Adipose tissue (tissue), 3 donors: ENCODE measurements around the gene WWOX. TPM values are rescaled to one million over a fixed set of nuclear protein-coding genes. Genes with fewer than 3 reads are reported as not detected.

ENCODE experiments used
- H3K27ac ChIP-seq: one replicate; pipeline ENCODE4 v1.5.1; 2013; ENCODE audit warnings: low read depth, low read length
- WGBS, 3 donors: extraction: QIAGEN DNeasy Blood & Tissue Kit; methylation state at CpG; one replicate each; pipeline ENCODE4 v1.1.7; 2013; 5-methylcytosine and 5-hydroxymethylcytosine counted together
- polyA plus RNA-seq, 3 donors: library from polyadenylated mRNA; stranded (reverse); fragments of 200-250 nt; gene quantifications; one replicate each; pipeline ENCODE4 v1.2.3, GENCODE V29; 2013
- donor health status: healthy with polysubstance abuse.
- donor health status: Bipolar disorder and iron deficiency.
- donor health status: healthy.

The WWOX gene
- polyA plus RNA-seq, 3 donors = 5.7 to 10.6 (median 7.0) TPM

DNA sequence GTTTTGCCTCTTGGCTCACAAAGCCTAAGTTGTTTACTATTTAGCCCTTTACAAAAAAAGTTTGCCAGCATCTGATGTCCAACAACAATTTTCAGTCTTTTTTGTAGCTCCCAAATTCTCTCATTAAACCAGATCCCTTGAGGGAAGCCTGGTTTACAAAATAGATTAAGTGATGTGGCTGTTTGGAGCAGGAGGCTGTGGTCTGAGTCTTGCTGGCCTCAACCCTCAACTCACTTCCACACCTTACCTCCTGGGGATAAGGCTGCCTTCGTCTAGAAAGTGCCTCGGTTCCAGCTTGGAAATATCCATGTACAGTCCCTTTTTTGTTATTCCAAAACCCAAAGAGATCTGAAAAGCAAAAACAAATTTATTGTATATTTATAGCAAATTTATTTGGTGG lies 138.4 kb downstream of the WWOX start:
- WGBS, 3 donors = 58 to 90% (median 66%) methylated on average over 2 of the region's 2 CpGs

DNA sequence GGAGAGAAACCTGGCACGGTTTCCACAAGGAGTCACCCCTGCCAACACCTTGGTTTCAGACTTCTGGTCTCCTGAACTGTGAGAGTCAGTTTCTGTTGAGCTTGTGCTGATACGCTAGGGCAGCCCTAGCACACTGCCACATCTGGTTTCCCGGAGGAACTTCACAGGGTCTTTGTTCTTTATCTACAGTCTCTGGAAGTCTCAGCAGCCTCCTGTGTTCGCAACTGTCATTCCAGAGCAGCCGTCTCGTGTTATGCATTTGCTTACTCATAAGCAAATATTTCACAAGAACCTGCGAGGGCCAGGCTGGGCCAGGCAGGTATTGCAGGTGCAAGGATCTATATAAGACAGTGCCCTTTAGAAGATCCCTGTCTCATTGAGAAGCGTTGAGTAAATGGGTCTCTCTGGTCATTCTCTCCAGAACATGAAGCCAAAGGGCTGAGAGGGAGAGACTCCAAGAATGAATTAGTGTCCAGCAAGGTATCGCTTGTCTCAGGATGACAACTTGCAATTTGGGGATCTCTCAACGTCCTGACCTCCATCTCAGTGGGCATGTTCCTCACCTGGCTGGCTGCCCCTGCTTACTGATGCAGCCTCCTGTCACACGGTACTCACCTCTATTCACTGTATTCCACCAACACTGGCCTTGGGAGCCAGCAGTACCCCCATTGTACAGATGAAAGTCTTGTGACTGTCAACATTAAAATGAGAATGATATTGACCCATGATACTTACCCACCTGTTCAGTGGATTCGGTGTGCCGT lies 141.2 kb downstream of the WWOX start:
- 52 to 94% (median 93%) methylated on average over 13 of the region's 13 CpGs for WGBS, 3 donors
- no peak overlapping the region for H3K27ac ChIP-seq

More for the DNA sequence above, 138.4 kb downstream of the WWOX start:
- no peak overlapping the region for H3K27ac ChIP-seq

DNA sequence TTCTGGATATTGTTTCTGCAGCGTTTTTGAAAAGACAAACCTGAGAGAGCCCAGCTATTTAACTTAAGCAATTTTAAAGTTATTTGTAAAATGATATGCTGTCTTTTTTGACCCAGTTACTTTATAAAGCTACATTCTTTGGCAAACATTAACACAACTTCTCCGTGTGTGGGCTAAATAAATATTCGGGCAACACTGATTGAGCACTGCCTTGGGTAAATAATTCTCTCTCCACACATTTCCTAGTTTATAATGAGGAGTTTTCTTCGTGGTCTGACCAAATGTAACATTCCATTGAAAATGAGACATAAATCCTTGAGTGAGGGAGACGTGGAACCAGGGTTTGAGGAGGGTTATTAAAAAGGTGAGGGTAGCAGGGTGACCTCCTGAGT lies 142.8 kb downstream of the WWOX start:
- WGBS, 3 donors = 25 to 72% (median 51%) methylated on average over 5 of the region's 5 CpGs
- no peak overlapping the region for H3K27ac ChIP-seq

DNA sequence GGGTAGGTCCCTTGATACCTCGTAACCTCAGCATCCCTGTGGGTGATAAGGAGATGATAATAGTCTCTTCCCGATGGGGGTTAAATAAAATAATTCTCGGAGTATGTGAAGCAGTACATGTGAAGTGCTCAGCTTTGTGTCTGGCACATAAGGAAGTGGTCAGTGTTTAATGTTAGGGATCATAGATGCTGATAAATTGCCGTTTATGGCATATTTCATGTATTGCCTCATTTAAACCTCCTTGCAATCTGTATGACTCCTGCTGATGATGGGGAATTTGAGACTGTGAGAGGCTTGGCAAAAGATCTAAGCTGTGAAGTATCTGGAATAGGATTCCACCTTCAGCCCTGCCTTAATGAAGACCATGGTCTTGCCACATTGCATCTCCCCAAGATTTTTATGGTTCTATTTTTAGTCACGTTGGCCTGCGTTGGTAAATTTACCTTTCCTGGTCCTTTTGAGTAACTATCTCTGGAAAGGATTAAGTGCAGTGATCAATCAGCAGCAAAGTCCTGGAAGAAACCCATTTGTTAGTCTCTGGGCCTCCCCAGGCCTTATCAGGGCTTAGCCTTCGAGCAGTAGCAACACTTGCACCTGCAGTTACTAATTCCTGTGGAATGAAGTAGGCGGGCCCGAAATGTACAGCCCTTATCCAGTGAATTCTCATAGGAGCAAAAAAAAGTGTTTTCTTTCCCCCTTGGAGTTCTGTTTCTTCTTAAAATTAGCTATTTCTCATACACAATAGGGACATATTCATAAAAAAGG lies 144.9 kb downstream of the WWOX start:
- H3K27ac ChIP-seq = no peak overlapping the region
- 51 to 81% (median 80%) methylated on average over 9 of the region's 9 CpGs for WGBS, 3 donors

DNA sequence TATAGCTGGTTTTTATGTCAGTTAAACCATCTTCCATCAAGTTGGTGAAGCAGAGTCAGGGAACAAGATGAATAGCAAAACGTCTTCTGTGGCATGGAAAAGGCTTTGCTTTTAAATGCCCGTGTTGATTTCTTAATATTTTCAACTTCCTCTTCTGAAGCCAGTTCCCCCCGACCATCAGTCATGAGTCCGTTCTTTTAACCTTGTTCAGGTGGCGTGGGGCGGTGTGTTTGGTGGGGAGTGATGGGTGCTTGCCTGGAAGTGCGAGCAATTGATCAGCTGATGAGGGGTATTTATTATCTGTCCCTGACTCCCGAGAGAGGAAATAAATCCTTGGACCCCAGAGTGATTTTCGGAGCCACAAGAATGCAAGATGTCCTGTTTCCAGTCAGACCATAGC lies 147.1 kb downstream of the WWOX start:
- H3K27ac ChIP-seq = no peak overlapping the region
- WGBS, 3 donors = 58 to 82% (median 72%) methylated on average over 9 of the region's 9 CpGs

DNA sequence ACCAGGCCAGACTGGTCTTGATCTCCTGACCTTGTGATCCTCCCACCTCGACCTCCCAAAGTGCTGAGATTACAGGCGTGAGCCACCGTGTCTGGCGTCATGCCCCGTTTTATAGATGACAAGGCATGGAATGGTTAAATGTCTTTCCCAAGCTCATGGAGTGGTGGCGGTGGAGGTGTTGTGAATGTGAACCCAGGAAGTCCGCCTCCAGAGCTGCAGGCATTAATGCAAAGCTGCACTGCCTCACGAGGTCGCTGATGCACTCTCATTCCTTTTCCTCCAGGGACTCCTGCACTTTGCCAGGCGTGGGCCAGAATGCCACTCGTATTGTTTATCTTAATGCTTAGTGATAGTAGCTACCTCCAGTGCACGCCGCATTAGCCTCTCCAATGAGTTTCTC lies 149.6 kb downstream of the WWOX start:
- WGBS, 3 donors = 23 to 88% (median 87%) methylated on average over 13 of the region's 13 CpGs
- H3K27ac ChIP-seq = no peak overlapping the region

DNA sequence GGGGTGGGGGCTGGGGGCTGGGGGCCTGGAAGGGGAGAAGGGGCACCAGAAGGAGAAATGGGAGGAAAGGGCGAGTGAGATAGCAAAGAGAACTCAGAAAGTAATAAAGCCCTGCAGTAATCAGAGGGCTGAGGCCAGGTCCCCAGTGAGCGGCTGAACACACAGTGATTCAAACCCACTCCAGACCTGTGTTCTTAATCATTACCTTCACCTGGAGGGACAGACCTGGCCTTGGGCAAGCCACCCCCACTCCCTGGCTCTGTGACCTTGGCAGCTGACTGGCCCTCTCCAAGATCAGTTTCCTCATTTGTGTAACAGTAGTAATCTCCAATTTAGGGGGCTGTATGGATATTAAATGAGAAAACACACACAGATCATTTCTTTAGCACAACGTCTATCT lies 150.4 kb downstream of the WWOX start:
- WGBS, 3 donors = 41 to 94% (median 87%) methylated on average over 3 of the region's 3 CpGs
- H3K27ac ChIP-seq = no peak overlapping the region

DNA sequence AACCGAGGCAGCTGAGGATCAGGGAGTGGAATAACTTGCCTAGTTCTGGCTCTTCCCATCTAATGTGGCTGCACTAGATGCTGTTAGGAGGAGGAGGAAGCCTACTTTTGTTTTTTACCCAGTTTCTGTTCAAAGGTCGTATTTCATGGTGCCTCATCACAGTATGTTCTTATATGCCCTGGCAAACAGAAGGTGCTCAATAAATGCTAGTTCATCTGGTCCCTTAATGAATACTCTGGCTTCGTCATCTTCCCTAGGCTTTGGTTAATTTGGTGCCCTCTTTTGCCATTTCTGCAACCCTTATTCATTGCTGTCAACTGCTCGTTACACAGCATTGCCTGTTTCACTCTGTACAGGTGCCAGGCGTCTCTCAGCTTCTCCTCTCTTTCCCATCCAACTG lies 151.7 kb downstream of the WWOX start:
- 87 to 96% (median 96%) methylated on average over 5 of the region's 5 CpGs for WGBS, 3 donors
- no peak overlapping the region for H3K27ac ChIP-seq

DNA sequence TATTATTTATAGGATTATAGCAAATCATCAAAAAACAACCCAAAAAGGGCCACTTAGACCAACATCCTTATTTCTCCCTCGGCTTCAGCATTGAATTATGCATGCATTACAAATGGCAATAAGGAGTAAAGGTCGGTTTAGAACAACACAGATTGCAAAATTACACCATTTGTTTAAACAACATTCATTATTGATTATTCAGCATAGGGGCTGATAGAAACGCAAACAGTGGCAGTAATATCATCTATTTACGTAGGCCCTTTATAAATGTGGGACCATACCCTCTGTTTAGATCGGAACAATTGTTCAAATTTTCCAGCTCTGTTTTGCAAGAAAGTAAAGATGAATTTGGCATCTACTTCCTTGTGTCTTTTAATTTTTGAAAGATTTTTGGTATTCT lies 153.3 kb downstream of the WWOX start:
- no peak overlapping the region for H3K27ac ChIP-seq
- WGBS, 3 donors = 41 to 96% (median 96%) methylated on average over 5 of the region's 5 CpGs

DNA sequence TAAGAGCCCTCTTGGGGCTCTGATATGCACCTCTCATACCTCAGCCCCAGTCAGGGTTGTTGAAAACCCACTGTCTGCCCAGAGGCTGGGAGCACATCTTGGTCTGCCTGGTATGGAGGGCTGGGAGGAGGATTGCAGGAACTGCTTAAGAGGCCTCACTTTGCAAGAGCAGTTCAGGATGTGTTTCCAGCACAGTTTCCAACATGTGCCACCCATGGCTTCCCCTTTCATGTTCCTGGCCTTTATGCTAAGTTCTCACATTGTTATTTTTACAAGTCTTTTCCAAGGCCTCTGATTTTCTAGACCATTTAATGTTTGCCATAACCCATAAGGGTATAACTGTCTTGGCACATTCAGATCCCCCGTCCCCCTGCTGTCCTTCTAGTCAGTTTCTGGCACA lies 155.4 kb downstream of the WWOX start:
- no peak overlapping the region for H3K27ac ChIP-seq
- 94 to 100% (median 96%) methylated on average over 1 of the region's 1 CpG for WGBS, 3 donors

DNA sequence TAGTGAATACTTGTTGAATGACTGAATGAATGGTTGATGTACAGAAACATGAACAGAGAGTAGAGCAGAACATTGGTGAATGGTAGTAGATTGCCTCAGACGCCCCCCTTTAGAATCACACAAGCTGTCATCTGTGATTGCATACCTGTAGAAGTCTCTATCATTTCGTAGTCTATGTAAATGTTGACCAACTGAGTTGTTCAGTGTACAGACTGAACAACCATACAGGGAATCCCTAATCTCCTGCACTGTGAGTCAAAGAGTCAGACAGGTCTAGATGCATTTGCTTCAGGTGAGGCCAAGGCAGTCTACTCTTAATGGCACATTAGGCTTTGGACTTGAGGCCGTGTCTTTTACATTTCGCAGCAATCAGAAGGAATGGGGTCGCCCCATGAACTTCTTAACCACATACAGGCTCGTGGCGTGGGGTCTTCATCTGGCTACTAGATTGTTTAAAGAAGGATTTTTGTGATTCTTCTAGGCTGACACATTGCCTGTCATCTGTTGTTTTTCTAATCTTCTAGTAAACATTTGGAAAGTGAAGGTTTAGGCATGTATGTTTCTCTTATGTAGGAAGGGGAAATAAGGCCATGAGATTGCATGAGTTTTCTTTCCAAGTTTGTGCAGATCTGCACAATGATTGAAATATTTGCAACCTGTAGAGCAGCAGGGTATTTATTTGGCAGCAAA lies 157.4 kb downstream of the WWOX start:
- no peak overlapping the region for H3K27ac ChIP-seq
- 92 to 95% (median 95%) methylated on average over 7 of the region's 7 CpGs for WGBS, 3 donors

DNA sequence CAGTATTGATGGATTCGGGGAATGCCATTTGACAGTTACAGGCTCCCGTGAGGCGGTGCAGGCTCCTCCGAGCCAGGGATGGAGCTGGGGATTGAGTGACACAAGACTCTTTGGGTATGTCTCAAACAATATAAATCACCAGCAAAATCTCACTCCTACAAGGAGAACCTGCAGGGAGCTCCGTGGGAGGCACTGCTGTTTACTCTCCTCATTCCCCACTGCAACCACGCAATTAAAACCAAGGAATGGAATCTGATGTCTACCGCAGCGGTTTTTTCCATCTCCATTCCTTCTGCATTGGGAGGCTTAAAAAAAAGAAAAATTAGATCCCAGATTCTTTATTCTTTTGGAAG lies 157.9 kb downstream of the WWOX start:
- WGBS, 3 donors = 78 to 81% (median 78%) methylated on average over 8 of the region's 8 CpGs
- no peak overlapping the region for H3K27ac ChIP-seq

DNA sequence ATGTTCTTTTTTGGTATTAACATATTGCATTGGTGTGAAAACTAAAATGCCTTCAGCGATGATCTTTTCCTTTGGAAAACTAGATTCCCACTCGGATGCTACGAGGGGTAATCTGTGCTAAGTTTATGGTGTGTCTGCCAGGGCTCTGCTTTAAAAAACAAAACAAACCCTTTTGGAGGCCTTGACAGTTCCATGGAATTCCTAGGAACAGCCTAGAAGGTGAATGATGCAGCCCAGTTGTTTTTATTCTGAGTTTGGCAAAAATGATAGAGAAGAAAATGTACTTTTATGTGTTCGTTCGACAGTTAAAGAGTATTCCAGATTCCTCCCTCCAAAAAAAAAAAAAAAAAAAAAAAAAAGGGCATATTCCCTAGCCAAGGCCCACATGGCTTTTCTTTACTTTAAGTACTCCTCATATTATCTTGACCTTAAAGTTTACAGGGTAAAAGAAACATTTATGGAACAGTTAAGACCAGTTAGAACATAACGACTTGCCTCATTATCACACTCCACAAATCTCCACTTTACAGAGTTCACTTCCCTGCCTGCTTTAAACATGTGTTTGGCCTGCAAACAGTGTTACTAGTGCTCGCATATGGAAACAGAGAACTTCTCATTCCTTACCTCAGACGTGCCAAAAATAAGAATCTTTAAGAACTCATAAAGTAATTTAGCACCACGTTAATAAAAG lies 159.1 kb downstream of the WWOX start:
- 58 to 68% (median 66%) methylated on average over 9 of the region's 9 CpGs for WGBS, 3 donors
- H3K27ac ChIP-seq = no peak overlapping the region

DNA sequence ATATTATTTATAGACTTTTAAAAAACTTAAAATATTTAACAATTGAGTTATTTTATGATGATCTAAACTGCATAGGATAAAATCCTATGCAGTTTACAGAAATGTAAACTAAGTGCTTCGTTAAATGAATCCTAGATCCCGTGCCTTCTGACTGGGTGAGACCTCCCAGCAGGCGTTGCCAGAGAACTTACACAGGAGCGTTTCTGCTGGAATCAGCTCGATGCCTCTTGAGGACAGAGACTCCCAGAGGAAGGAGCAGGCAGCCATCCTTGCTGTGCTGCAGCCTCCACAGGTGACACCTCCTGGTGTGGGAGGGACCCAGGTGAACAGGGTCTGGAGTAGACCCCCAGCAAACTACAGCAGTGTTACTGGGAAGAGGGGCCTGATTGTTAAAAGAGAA lies 160.4 kb downstream of the WWOX start:
- no peak overlapping the region for H3K27ac ChIP-seq
- 74 to 94% (median 87%) methylated on average over 5 of the region's 5 CpGs for whole genome bisulfite sequencing, 3 donors

DNA sequence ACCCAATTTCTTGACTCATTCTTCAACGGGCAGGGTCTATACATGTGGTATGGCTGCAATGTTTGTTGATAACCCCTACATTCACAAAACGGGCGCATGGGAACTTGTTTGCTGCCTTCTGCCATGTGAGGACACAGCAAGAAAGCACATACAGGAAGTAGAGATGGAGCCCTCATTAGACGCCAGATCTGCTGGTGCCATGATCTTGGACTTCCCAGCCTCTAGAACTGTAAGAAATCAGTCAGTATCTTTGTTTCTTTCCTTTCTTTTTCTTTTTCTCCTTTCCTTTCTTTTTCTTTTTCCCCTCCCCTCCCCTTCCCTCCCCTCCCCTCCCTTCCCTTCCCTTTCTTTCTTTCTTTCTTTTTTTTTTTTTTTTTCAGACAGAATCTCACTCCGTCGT lies 165.2 kb downstream of the WWOX start:
- 94 to 96% (median 95%) methylated on average over 4 to 6 of the region's 6 CpGs for WGBS, 3 donors

DNA sequence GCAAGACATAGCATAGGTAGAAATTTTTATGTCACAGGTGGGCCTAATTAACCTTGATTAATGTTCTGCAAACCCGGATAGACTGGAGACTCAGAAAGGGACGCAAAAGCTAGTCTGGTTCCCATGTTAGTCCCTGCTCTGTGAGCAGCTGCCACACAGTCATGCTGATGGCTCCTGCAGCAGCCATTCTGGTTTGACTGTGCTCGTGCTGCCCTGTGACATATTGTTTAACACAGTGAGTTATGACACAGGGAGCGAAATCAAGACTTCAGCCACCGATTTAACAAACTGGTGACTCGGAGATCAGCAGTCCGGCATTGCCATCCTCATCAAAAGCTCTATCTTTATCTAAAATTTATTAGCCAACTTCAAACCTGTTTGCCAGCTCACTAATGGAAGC lies 169.8 kb downstream of the WWOX start:
- H3K27ac ChIP-seq = no peak overlapping the region
- 77 to 93% (median 88%) methylated on average over 7 of the region's 7 CpGs for WGBS, 3 donors

More for the DNA sequence above, 165.2 kb downstream of the WWOX start:
- no peak overlapping the region for H3K27ac ChIP-seq

DNA sequence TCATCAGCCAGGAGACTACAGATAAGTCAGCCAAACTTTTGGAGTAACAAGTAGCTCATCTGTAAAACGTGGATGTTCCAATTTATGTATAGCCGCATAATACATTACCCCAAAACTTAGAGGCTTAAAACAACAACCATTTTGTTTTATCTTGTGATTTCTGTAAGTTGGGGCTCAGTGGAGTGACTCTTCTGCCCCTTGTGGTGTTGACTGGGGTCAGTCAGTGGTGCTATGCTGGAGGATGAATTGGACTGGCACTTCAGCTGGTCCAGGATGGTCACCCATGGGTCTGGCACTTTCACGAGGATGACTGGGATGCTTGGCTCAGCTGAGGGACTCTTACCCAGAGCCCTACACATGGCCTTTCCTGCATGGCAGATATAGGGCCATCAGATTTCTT lies 172.5 kb downstream of the WWOX start:
- WGBS, 3 donors = 95 to 97% (median 96%) methylated on average over 3 of the region's 3 CpGs
- H3K27ac ChIP-seq = no peak overlapping the region

DNA sequence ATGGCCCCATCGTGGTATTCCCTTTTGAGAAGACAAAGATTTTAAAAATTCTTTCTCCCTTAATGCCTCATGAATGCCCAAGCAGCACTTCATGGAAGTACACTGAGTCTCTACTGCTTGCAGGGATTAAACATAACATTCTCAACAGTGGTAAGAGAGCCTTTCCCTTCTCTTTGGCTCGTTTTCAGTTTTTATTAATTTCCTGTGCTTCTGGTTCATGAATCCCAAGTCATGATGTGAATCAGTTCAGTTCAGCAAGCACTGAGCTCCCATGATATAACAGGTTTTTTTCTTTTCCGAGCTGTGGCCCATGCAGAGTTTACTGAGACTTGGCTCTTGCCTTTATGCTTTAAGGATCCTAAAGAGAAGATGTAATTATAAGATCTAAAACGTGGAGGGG lies 175.3 kb downstream of the WWOX start:
- 82 to 86% (median 82%) methylated on average over 4 of the region's 4 CpGs for WGBS, 3 donors
- H3K27ac ChIP-seq = no peak overlapping the region

DNA sequence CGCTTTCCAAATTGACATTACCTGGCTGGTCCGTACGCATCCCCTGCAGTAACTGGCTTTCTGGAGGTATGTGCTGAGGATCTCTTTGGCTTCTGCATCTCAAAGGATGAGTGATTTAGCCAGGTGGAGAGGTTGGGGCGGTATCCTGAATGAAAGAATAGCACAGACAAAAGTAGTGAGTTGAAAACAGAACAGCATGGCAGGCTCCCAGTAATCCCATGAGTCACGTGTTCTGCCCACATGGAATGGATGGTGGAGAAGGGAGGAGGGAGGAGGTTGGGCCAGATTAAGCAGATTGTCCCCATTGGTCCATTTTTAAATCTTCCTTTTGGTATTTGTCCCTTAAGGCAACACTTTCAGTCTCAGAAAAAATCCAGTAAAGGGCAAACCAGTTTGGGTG lies 176.0 kb downstream of the WWOX start:
- WGBS, 3 donors = 91 to 97% (median 93%) methylated on average over 5 of the region's 5 CpGs
- no peak overlapping the region for H3K27ac ChIP-seq
